RWPE2 (cell line): Measurements from ENCODE around the gene ARL8A.

Experiments
- ATAC-seq: fragments of 200-7000 bp; cut with Tn5 transposase; 3 replicates; pipeline ENCODE4 v1.9.1; 2021; ENCODE audit warnings: low read depth
- DNase-seq: peaks from one replicate; pipeline ENCODE4 v3.0.0-alpha.2; 2020; ENCODE audit warnings: low spot score
- H3K27ac ChIP-seq: fragments of 450-650 bp; 2 replicates; pipeline ENCODE4 v1.5.1; 2017; ENCODE audit warnings: mild to moderate bottlenecking; ENCODE audit not compliant: poor library complexity, severe bottlenecking
- H3K27me3 ChIP-seq: fragments of 250-450 bp; sonication (Bioruptor Pico); 2 replicates; pipeline ENCODE4 v1.5.1; 2021; ENCODE audit warnings: mild to moderate bottlenecking, moderate library complexity; ENCODE audit not compliant: insufficient read depth, poor library complexity, severe bottlenecking
- H3K36me3 ChIP-seq: fragments of 250-450 bp; sonication (Bioruptor Pico); 2 replicates; pipeline ENCODE4 v1.5.1; 2020; ENCODE audit warnings: low read depth, mild to moderate bottlenecking, moderate library complexity
- H3K4me1 ChIP-seq: fragments of 250-450 bp; sonication (Bioruptor Pico); 2 replicates; pipeline ENCODE4 v1.5.1; 2021; ENCODE audit warnings: mild to moderate bottlenecking, moderate library complexity; ENCODE audit not compliant: insufficient read depth, poor library complexity, severe bottlenecking
- H3K4me3 ChIP-seq: fragments of 250-450 bp; sonication (Bioruptor Pico); 2 replicates; pipeline ENCODE4 v1.5.1; 2021; ENCODE audit warnings: mild to moderate bottlenecking, moderate library complexity; ENCODE audit not compliant: severe bottlenecking
- H3K9me3 ChIP-seq: fragments of 250-450 bp; sonication (Bioruptor Pico); 2 replicates; pipeline ENCODE4 v1.5.1; 2021; ENCODE audit warnings: mild to moderate bottlenecking, moderate library complexity; ENCODE audit not compliant: severe bottlenecking
- TF ChIP-seq, protein P1 (sequence below): fragments of 450-650 bp; IDR thresholded peaks from one replicate; pipeline ENCODE4 v1.5.1; 2017; ENCODE audit warnings: mild to moderate bottlenecking, moderate library complexity; ENCODE audit not compliant: poor library complexity, severe bottlenecking

The ARL8A gene

DNA sequence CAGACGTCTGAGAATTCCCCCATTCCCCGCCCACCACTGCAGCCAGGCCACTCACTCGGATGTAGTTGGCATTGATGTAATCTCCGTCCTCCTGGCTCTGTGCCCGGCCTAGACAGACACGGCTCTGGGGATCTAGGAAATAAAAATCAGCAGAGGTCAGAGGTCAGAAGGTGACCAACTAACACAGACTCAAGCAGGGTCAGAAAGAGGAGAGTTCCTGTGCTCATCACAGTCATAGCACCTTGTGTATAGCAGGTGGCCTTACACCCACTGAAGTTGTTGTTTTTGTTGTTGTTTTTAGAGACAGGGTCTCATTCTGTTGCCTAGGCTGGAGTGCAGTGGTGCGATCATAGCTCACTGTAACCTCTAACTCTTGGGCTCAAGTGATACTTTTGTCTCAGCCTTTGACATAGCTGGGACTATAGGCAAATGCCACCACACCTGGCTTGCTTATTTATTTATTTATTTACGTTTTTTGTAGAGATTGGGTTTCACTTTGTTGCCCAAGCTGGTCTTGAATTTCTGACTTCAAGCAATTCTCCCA lies 11.0 kb upstream of the ARL8A start:
- DNase-seq = no peak

DNA sequence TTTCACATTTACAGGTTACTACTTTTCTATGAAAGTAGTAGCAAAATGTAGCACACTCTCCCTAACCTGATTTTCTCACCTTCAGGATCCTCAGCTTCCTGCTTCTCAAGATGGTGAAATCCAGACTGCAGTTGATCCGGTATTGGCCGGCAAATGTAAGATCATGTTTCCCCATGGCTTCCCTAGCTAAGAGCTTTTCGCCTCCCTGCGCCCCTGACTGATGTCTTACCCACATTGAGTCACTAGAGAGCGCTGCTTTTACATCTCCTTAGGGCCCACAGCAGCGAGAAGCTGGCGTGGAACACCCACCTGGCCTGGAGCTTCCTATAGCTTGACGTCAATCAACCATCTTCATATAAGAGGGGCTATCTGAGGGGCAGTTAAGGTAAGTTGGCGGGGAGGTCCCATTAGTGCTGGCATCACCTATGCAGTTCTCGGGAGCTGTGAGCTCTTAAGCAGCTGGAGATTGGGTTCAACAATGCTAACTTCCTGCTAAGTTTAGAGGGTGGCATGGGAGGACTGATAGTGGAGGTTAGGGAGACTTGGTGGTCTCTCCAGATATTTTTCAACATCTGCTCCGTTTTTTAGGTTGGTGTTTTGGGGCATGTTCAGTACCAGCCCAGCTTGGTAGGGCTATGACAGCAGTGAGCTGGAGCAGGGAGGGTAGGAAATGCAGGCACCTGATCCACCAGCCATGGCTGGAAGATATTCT lies 10.4 kb upstream of the ARL8A start:
- ATAC-seq (no peak), DNase-seq (no peak)
- no peaks in the 10 kb centered on the region for H3K9me3 ChIP-seq
- no peaks in the 10 kb centered on the region for H3K27me3 ChIP-seq
- H3K4me1 ChIP-seq = no peaks in the 10 kb centered on the region
- H3K27ac ChIP-seq = no peak overlapping the region
- no peaks in the 10 kb centered on the region for H3K36me3 ChIP-seq
- no peak overlapping the region for H3K4me3 ChIP-seq
- TF ChIP-seq, protein P1, sequence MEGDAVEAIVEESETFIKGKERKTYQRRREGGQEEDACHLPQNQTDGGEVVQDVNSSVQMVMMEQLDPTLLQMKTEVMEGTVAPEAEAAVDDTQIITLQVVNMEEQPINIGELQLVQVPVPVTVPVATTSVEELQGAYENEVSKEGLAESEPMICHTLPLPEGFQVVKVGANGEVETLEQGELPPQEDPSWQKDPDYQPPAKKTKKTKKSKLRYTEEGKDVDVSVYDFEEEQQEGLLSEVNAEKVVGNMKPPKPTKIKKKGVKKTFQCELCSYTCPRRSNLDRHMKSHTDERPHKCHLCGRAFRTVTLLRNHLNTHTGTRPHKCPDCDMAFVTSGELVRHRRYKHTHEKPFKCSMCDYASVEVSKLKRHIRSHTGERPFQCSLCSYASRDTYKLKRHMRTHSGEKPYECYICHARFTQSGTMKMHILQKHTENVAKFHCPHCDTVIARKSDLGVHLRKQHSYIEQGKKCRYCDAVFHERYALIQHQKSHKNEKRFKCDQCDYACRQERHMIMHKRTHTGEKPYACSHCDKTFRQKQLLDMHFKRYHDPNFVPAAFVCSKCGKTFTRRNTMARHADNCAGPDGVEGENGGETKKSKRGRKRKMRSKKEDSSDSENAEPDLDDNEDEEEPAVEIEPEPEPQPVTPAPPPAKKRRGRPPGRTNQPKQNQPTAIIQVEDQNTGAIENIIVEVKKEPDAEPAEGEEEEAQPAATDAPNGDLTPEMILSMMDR = no peak

More for the DNA sequence above, 11.0 kb upstream of the ARL8A start:
- Histone ChIP-seq H3K36me3 (no peaks in the 10 kb centered on the region), H3K9me3 (no peaks in the 10 kb centered on the region), H3K4me1 (no peaks in the 10 kb centered on the region), H3K27ac (no peak overlapping the region), H3K4me3 (no peak overlapping the region), H3K27me3 (no peaks in the 10 kb centered on the region)
- TF ChIP-seq, protein P1 = no peak
- peak; percentile 66 for ATAC-seq

DNA sequence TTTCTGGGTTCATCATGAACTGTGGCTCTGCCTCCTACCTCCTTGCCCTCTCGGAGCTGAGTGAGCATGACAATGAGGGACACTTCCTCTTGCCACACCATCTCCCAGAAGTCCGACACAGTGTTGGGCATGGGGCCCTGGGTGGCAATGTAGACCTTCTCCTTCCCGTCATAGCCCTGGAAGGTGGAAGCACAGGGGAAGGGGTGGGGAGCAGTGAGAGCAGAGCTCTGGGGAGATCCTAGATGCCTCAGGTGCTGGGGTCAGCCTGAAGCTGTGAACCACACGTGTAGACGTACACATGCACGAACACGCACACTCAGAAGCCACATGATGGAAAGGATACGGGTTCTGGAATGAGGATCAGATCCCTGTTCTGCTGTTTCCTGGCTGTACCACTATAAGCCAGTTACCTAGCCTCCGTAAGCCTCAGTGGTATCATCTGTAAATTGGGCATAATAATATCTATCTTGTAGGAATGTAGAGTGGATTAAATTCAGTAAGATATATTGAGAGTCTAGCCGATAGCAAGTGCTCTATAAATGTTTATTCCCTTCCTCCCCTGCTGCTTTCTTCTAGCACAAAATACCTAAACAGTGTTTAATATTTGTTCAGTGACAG lies 9.7 kb upstream of the ARL8A start:
- no peaks in the 10 kb centered on the region for H3K27me3 ChIP-seq
- no peak overlapping the region for H3K4me3 ChIP-seq
- DNase-seq (no peak), ATAC-seq (no peak)
- H3K27ac ChIP-seq = no peak overlapping the region
- H3K9me3 ChIP-seq = no peaks in the 10 kb centered on the region
- H3K36me3 ChIP-seq = no peaks in the 10 kb centered on the region
- TF ChIP-seq, protein P1 = no peak
- no peaks in the 10 kb centered on the region for H3K4me1 ChIP-seq

DNA sequence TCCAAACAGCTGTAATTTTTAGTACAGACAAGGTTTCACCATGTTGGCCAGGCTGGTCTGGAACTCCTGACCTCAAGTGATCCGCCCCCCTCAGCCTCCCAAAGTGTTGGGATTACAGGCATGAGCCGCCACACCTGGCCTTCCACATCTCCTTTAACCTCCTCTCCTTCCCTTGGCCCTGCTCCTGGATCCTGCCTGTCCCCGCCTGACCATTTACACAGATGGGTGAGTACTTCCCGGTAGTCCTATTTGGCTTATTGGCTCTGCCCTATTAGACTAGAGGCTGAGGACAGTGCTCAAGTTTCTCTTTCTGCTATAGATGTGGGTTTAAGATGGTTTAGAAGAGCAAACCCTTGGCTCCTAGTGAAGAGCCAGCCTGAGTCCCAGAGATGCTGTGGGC lies 8.7 kb upstream of the ARL8A start:
- Histone ChIP-seq H3K9me3 (no peaks in the 10 kb centered on the region), H3K4me3 (no peak overlapping the region), H3K27ac (no peak overlapping the region), H3K36me3 (no peaks in the 10 kb centered on the region), H3K27me3 (no peaks in the 10 kb centered on the region), H3K4me1 (no peaks in the 10 kb centered on the region)
- no peak for ATAC-seq
- DNase-seq = no peak
- TF ChIP-seq, protein P1 = no peak

DNA sequence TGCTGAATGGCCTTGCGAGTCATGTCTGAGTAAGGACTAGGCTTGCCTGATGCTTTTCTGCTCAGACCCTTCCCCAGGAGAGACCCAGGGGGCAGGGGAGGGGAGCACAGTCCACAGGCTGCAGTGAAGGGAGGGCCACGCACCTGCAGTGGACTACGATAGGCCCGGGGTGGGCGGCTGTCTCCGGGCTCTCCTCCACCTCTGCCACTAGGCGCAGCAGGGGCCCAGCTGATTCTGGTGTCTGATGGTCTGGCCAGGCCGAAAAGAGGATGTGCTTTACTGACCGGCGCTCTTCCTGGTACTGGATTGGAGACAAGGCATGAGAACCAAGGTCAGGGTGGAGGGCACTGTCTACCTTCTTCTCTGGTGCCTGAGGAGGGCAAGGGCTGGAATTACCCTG lies 7.9 kb upstream of the ARL8A start:
- no peak for DNase-seq
- Histone ChIP-seq H3K4me3 (no peak overlapping the region), H3K4me1 (no peaks in the 10 kb centered on the region), H3K9me3 (no peaks in the 10 kb centered on the region), H3K36me3 (no peaks in the 10 kb centered on the region), H3K27ac (no peak overlapping the region), H3K27me3 (no peaks in the 10 kb centered on the region)
- TF ChIP-seq, protein P1 = no peak
- ATAC-seq = no peak
